ENCODE results near the gene C1orf210.

- TF ChIP-seq CTCF (IDR thresholded peaks at IDR 0.05) (no peak), POLR2AphosphoS5 (IDR thresholded peaks at IDR 0.05) (no peak)
Observed at GRCh38 chr1:43317817-43318471, 32.6 kb upstream of the C1orf210 start.

Measured in gastroesophageal sphincter (tissue), 3 donors.